HG03103 (cell line): ENCODE measurements around the gene IL4I1.
"Not testable (repeated sequence)": the region's sequence is repeated elsewhere in the genome, so short reads cannot be mapped to it uniquely, and the experiment has no call there.

ENCODE experiments used
- ATAC-seq: cut with Tn5 transposase; IDR thresholded peaks from one replicate; pipeline ENCODE4 v1.9.1; 2021; ENCODE audit warnings: low read depth; ENCODE audit not compliant: unreplicated experiment

The IL4I1 gene

GRCh38 chr19:49896863-49897621, at the start of gene IL4I1:
Gene IL4I1 (minus strand): TSS chr19:49896887. CDS start chr19:49896160, 727 bp downstream.
- ATAC-seq: no peak

GRCh38 chr19:49946415-49946814, 49.7 kb upstream of the IL4I1 start:
- no peak for ATAC-seq

GRCh38 chr19:49944567-49944966, 47.9 kb upstream of the IL4I1 start:
- ATAC-seq: not testable (repeated sequence)

- no peak for ATAC-seq
These were observed 43.8 kb upstream of the IL4I1 start for GRCh38 chr19:49940482-49940791.

- no peak for ATAC-seq
These were observed 43.2 kb upstream of the IL4I1 start for GRCh38 chr19:49939721-49940481.

GRCh38 chr19:49938662-49939061, 42.0 kb upstream of the IL4I1 start:
- no peak for ATAC-seq

GRCh38 chr19:49937750-49938381, 41.2 kb upstream of the IL4I1 start:
- ATAC-seq: no peak

GRCh38 chr19:49936549-49936948, 39.9 kb upstream of the IL4I1 start:
- no peak for ATAC-seq

GRCh38 chr19:49933643-49934042, 37.0 kb upstream of the IL4I1 start:
- ATAC-seq: no peak

- no peak for ATAC-seq
These were observed 36.0 kb upstream of the IL4I1 start for GRCh38 chr19:49932731-49933131.

- ATAC-seq: no peak
These were observed 35.4 kb upstream of the IL4I1 start for GRCh38 chr19:49932041-49932451.

- no peak for ATAC-seq
These were observed 34.8 kb upstream of the IL4I1 start for GRCh38 chr19:49931293-49932040.

- no peak for ATAC-seq
These were observed 33.9 kb upstream of the IL4I1 start for GRCh38 chr19:49930483-49931011.

GRCh38 chr19:49929611-49930482, 33.2 kb upstream of the IL4I1 start:
- peak; percentile 70 for ATAC-seq

GRCh38 chr19:49929121-49929610, 32.5 kb upstream of the IL4I1 start, which contains the start of the genes ATF5 and NUP62:
Gene ATF5 (plus strand): TSS chr19:49929205. CDS start chr19:49930851, 1,646 bp downstream.
Gene NUP62 (minus strand): TSS chr19:49929504. CDS start chr19:49909807, 19,697 bp downstream.
- peak; percentile 22 for ATAC-seq

GRCh38 chr19:49927526-49928264, 31.0 kb upstream of the IL4I1 start:
- no peak for ATAC-seq

- ATAC-seq: no peak
These were observed 29.8 kb upstream of the IL4I1 start for GRCh38 chr19:49926515-49926914.

- no peak for ATAC-seq
These were observed 28.8 kb upstream of the IL4I1 start for GRCh38 chr19:49925486-49925885.

GRCh38 chr19:49924881-49925210, 28.2 kb upstream of the IL4I1 start:
- not testable (repeated sequence) for ATAC-seq
